HepG2 (cell line): ENCODE data around the gene PDZD7. TPM values are rescaled to one million over a fixed set of nuclear protein-coding genes. Genes with fewer than 3 reads are reported as not detected.

Source experiments
- ATAC-seq: fragments of 200-7000 bp; cut with Tn5 transposase; 3 replicates; pipeline ENCODE4 v1.9.1; 2020; ENCODE audit warnings: mild to moderate bottlenecking, moderate library complexity
- BruUV-seq: library from RNA; stranded (reverse); fragments of 400-500 nt; replicated peaks from 2 replicates; lab custom pipeline; 2021; lab: Mats Ljungman, UMichigan
- CTCF ChIA-PET: fragments of 300-600 bp; formaldehyde crosslinking; extraction: SDS; loops from one replicate; lab custom pipeline; 2021; ENCODE audit warnings: low total read pairs, inconsistent platforms, low intra/inter-chr PET ratio; lab: Yijun Ruan, JAX
- POLR2A ChIA-PET: fragments of 350-600 bp; sonication (Branson Sonifier 250); formaldehyde crosslinking; loops from one replicate; lab custom pipeline; 2020; ENCODE audit warnings: antibody characterized with exemption, inconsistent platforms; lab: Yijun Ruan, JAX
- DNase-seq: peaks from one replicate; pipeline ENCODE4 v3.0.0-alpha.2; 2015; ENCODE audit warnings: low spot score
- FAIRE-seq: peaks from 3 replicates; lab custom pipeline; 2011; peaks lifted over from hg19 to GRCh38; lab: Jason Lieb, UNC
- H2AFZ ChIP-seq: one replicate; pipeline ENCODE4 v1.6.1; 2011; ENCODE audit warnings: low read length, inconsistent platforms
- H3K27ac ChIP-seq: fragments of 300-600 bp; 3 replicates; pipeline ENCODE4 v1.8.0; 2011; ENCODE audit warnings: mixed run types, mild to moderate bottlenecking, mixed read lengths, low read length, inconsistent platforms; ENCODE audit not compliant: insufficient read depth; ENCODE audit errors: extremely low read length
- H3K27me3 ChIP-seq, 2 experiments: fragments of 200-600 bp in 1 of 2; 2 replicates in 1 of 2; 3 replicates in 1 of 2; pipeline versions ENCODE4 v1.6.0 to v1.8.0; 2011; ENCODE audit warnings: low read length in 2 of 2, mild to moderate bottlenecking in 2 of 2, moderate library complexity in 2 of 2, inconsistent platforms in 1 of 2; ENCODE audit not compliant: insufficient read depth in 2 of 2, control insufficient read depth in 1 of 2
- H3K36me3 ChIP-seq, 2 experiments: fragments of 200-600 bp in 1 of 2; replicated peaks in 1 of 2; 2 replicates in 1 of 2; 3 replicates in 1 of 2; pipeline versions ENCODE4 v1.5.1 to v1.8.0; 2011; ENCODE audit warnings: low read length in 2 of 2, inconsistent platforms in 1 of 2; ENCODE audit not compliant: insufficient read depth in 2 of 2, control insufficient read depth in 1 of 2
- H3K4me1 ChIP-seq: 2 replicates; pipeline ENCODE4 v1.5.1; 2012; ENCODE audit warnings: low read length, inconsistent platforms; ENCODE audit not compliant: insufficient read depth
- H3K4me2 ChIP-seq: 2 replicates; pipeline ENCODE4 v1.6.0; 2011; ENCODE audit warnings: low read depth, low read length, inconsistent platforms
- H3K4me3 ChIP-seq, 3 experiments: fragments of 200-600 bp in 1 of 3; sonication (generic), shearing (Covaris generic) in 1 of 3; replicated peaks in 1 of 3; 2 replicates each; pipeline ENCODE4 v1.5.1; 2011 to 2016; ENCODE audit warnings: low read length in 3 of 3, inconsistent platforms in 2 of 3, low read depth in 2 of 3, mild to moderate bottlenecking in 2 of 3, control low read depth in 1 of 3, mixed read lengths in 1 of 3; ENCODE audit not compliant: insufficient read depth in 1 of 3
- H3K79me2 ChIP-seq: one replicate; pipeline ENCODE4 v1.6.1; 2011; ENCODE audit warnings: low read length, inconsistent platforms; ENCODE audit not compliant: insufficient read depth
- H3K9ac ChIP-seq: 2 replicates; pipeline ENCODE4 v1.6.0; 2011; ENCODE audit warnings: mild to moderate bottlenecking, low read depth, low read length, inconsistent platforms; ENCODE audit not compliant: insufficient read depth
- H3K9me3 ChIP-seq: 2 replicates; pipeline ENCODE4 v1.5.1; 2012; ENCODE audit warnings: mild to moderate bottlenecking, low read length
- H4K20me1 ChIP-seq: 2 replicates; pipeline ENCODE4 v1.6.0; 2011; ENCODE audit warnings: inconsistent platforms, mild to moderate bottlenecking, low read length, moderate library complexity; ENCODE audit not compliant: insufficient read depth
- KDM2A ChIP-seq: sonication (generic); formaldehyde crosslinking; IDR thresholded peaks from 2 replicates; pipeline ENCODE4 v1.4.0; 2020; ENCODE audit warnings: low read depth, missing genetic modification reagents, borderline replicate concordance
- MED1 ChIP-seq: sonication (generic); formaldehyde crosslinking; IDR thresholded peaks from 2 replicates; pipeline ENCODE4 v1.4.0; 2020; ENCODE audit warnings: missing genetic modification reagents
- SPEN ChIP-seq: sonication (generic); formaldehyde crosslinking; IDR thresholded peaks from 2 replicates; pipeline ENCODE4 v1.5.1; 2020; ENCODE audit warnings: low read depth, mild to moderate bottlenecking, missing genetic modification reagents
- TFDP2 ChIP-seq: sonication (generic); formaldehyde crosslinking; IDR thresholded peaks from 2 replicates; pipeline ENCODE4 v1.4.0; 2020; ENCODE audit warnings: missing genetic modification reagents
- YY1 ChIP-seq: IDR thresholded peaks from 2 replicates; pipeline ENCODE4 v1.6.1; 2011; ENCODE audit warnings: low read length, low read depth, moderate library complexity, mild to moderate bottlenecking; ENCODE audit not compliant: insufficient read depth, insufficient replicate concordance
- ZNF207 ChIP-seq: fragments of 450-650 bp; IDR thresholded peaks from 2 replicates; pipeline ENCODE4 v1.6.1; 2016; ENCODE audit warnings: antibody characterized with exemption, borderline replicate concordance
- ZNF251 ChIP-seq: sonication (generic); formaldehyde crosslinking; IDR thresholded peaks from 2 replicates; pipeline ENCODE4 v1.9.0; 2021; ENCODE audit warnings: mild to moderate bottlenecking, missing genetic modification reagents
- ZNF343 ChIP-seq: sonication (generic); formaldehyde crosslinking; IDR thresholded peaks from 2 replicates; pipeline ENCODE4 v1.4.0; 2020; ENCODE audit warnings: mild to moderate bottlenecking, missing genetic modification reagents
- ZNF550 ChIP-seq: sonication (generic); formaldehyde crosslinking; IDR thresholded peaks from 2 replicates; pipeline ENCODE4 v1.4.0; 2020; ENCODE audit warnings: mild to moderate bottlenecking, missing genetic modification reagents, borderline replicate concordance
- ZNF83 ChIP-seq: sonication (generic); formaldehyde crosslinking; IDR thresholded peaks from 2 replicates; pipeline ENCODE4 v1.4.0; 2020; ENCODE audit warnings: missing genetic modification reagents, mild to moderate bottlenecking, borderline replicate concordance
- WGBS: methylation state at CpG from one replicate; pipeline ENCODE4 v1.1.6; 2017; ENCODE audit warnings: low lambda C conversion rate; 5-methylcytosine and 5-hydroxymethylcytosine counted together
- in situ Hi-C: cut with HindIII; loops from 2 replicates; pipeline ENCODE4 v1.10.0; 2017; ENCODE audit warnings: low pct_unique_long_range_greater_than_20kb; ENCODE audit not compliant: extremely low pct_ligation_motif_present
- intact Hi-C: fragments of 100-400 bp; cut with micrococcal nuclease; formaldehyde crosslinking; loops from one replicate; pipeline ENCODE4 v1.10.0; 2022; ENCODE audit not compliant: unreplicated experiment
- polyA plus RNA-seq, 8 experiments: library from polyadenylated mRNA; depleted of rRNA in 3 of 8; stranded (reverse) in 7 of 8; unstranded in 1 of 8; fragments of >200 nt; fragmentation: Illumina TruSeq in 4 of 8; extraction: Trizol in 4 of 8; gene quantifications; 2 replicates each; pipeline versions ENCODE4 v1.2.1 to v1.2.3, GENCODE V29; 2011 to 2016; ENCODE audit warnings: low read depth in 4 of 8, missing spikeins in 1 of 8, mixed read lengths in 1 of 8; ENCODE audit not compliant: insufficient read depth in 1 of 8
- total RNA-seq, 5 experiments: library from RNA; depleted of rRNA; stranded (reverse); fragments of >200 nt; fragmentation: Illumina TruSeq; extraction: Trizol; gene quantifications; 2 replicates each; pipeline ENCODE4 v1.2.3, GENCODE V29; 2016; ENCODE audit warnings: low read depth in 1 of 5
- TF ChIP-seq, protein P1 (sequence below): sonication (generic); formaldehyde crosslinking; IDR thresholded peaks from 2 replicates; pipeline ENCODE4 v1.5.1; 2020; ENCODE audit warnings: mild to moderate bottlenecking, missing genetic modification reagents, moderate library complexity

PDZD7 gene
- total and polyA plus RNA-seq, 2 of the 13 experiments (the other 11 are each of a cell fraction or from before 2014, with no cell fraction given): 0.58 to 0.73 TPM

GRCh38 chr10:101052285-101052684 is 21.4 kb upstream of the PDZD7 start:
- H3K4me1 ChIP-seq: peaks cover 50% of the 10 kb centered on the region
- no TSS peak for BruUV-seq
- ATAC-seq (no peak), DNase-seq (no peak), FAIRE-seq (no peak)
- no peak overlapping the region for H2AFZ ChIP-seq
- ChIA-PET POLR2A (interaction anchor here (1.3 to 3.2 kb wide), 3 partner anchors 9 to 21 kb away, joined by 3 to 35 read pairs (median 11); partner anchors contain the start of genes KAZALD1, PDZD7 and SFXN3), CTCF (no interaction called here)
- TF ChIP-seq SPEN: no peak
- no peak for TF ChIP-seq ZNF343 (CRISPR knock-in tag)
- no peak for TF ChIP-seq ZNF83 (CRISPR knock-in tag)
- no peak for TF ChIP-seq YY1
- no peak for TF ChIP-seq ZNF207
- H3K9ac ChIP-seq: no peak overlapping the region
- 0 out of 5 replicates have a peak, but pooled peaks cover 0 to 2% of the 10 kb centered on the region in 2 experiments for H3K36me3 ChIP-seq
- intact Hi-C loops: no loop called here
- no peaks in the 10 kb centered on the region for H3K27me3 ChIP-seq
- in situ Hi-C loops: no loop called here
- H3K27ac ChIP-seq: no peak overlapping the region
- no peak overlapping the region for H3K4me3 ChIP-seq
- H4K20me1 ChIP-seq: no peaks in the 10 kb centered on the region
- no peaks in the 10 kb centered on the region for H3K9me3 ChIP-seq
- WGBS: 100% methylated on average over 2 of the region's 3 CpGs
- H3K4me2 ChIP-seq: no peak overlapping the region
- H3K79me2 ChIP-seq: no peaks in the 10 kb centered on the region

DNA sequence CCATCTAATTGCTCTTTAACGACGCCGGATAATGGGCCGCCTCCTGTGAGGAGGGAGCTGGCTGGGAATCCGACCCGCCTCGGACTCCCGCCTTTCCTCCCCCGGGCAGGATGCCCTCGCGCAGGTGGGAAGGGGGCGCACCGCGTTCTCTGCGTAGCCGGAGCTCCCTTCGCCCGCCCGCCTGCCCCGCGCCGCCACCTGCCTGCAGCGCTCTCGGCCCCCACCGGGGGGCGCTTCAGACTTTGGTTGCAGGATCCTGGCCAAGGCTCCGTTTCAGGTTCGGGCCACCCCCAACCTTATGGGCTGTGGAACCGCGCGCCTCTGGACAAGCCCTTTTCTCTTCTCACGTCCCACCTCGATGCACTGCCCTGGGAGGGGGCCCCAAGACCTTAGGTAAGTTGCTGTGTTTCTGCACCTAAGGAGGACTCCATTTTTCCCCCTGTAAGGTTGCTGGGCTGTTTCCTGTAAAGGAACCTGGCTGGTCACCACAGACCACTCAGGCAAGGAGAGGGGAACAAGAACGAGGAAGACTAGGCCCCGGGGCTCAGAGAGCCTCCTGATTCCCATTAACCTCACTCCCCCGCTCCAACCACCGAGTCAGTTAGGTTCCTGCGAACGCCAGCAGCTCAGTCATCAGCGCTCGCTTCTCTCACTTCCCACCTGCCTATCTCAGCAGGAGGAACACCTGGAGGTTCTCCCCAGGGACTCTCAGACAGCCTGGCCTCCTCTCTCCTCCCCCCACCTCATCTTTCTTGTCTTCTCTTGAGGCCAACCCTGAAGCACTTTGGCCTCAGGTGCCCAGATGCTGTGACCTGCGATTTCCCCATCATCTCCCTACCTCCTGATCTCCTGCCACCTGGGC is 19.5 kb upstream of the PDZD7 start:
- H3K4me3 ChIP-seq: peak overlapping the region; percentile 32 to 67 (median 46); a peak in 5 of 6 replicates
- CTCF ChIA-PET: interaction anchor here (0.7 to 2.4 kb wide), 2 partner anchors 10 to 17 kb away, joined by 4 to 13 read pairs; no protein-coding TSS in a partner anchor
- H4K20me1 ChIP-seq: no peaks in the 10 kb centered on the region
- peak overlapping the region; percentile 7 for H2AFZ ChIP-seq
- intact Hi-C loops: no loop called here
- no peaks in the 10 kb centered on the region; a peak in 1 of 5 replicates for H3K27me3 ChIP-seq
- peak overlapping the region; percentile 41 for H3K9ac ChIP-seq
- no peaks in the 10 kb centered on the region for H3K79me2 ChIP-seq
- peak; percentile 82 for ATAC-seq
- H3K9me3 ChIP-seq: no peaks in the 10 kb centered on the region
- peaks cover 46% of the 10 kb centered on the region for H3K4me1 ChIP-seq
- H3K27ac ChIP-seq: no peak overlapping the region
- H3K4me2 ChIP-seq: peak overlapping the region; percentile 86
- DNase-seq: peak; percentile 44
- POLR2A ChIA-PET: interaction anchor here (0.6 to 3.2 kb wide), 8 partner anchors 7 to 515 kb away, joined by 3 to 35 read pairs (median 3); partner anchors contain the start of genes HIF1AN and KAZALD1
- FAIRE-seq: no peak
- H3K36me3 ChIP-seq: no peaks in the 10 kb centered on the region
- WGBS: 56% methylated on average over 10 of the region's 42 CpGs
- in situ Hi-C loops: no loop called here
- BruUV-seq: no TSS peak
- TF ChIP-seq ZNF251: no peak
- TF ChIP-seq TFDP2 (CRISPR knock-in tag): peak; percentile 55; the same call in 1 of the 2 replicates
- TF ChIP-seq KDM2A (CRISPR knock-in tag): peak; percentile 58; the same call in 1 of the 2 replicates
- no peak for TF ChIP-seq ZNF550 (CRISPR knock-in tag)
- TF ChIP-seq, protein P1, sequence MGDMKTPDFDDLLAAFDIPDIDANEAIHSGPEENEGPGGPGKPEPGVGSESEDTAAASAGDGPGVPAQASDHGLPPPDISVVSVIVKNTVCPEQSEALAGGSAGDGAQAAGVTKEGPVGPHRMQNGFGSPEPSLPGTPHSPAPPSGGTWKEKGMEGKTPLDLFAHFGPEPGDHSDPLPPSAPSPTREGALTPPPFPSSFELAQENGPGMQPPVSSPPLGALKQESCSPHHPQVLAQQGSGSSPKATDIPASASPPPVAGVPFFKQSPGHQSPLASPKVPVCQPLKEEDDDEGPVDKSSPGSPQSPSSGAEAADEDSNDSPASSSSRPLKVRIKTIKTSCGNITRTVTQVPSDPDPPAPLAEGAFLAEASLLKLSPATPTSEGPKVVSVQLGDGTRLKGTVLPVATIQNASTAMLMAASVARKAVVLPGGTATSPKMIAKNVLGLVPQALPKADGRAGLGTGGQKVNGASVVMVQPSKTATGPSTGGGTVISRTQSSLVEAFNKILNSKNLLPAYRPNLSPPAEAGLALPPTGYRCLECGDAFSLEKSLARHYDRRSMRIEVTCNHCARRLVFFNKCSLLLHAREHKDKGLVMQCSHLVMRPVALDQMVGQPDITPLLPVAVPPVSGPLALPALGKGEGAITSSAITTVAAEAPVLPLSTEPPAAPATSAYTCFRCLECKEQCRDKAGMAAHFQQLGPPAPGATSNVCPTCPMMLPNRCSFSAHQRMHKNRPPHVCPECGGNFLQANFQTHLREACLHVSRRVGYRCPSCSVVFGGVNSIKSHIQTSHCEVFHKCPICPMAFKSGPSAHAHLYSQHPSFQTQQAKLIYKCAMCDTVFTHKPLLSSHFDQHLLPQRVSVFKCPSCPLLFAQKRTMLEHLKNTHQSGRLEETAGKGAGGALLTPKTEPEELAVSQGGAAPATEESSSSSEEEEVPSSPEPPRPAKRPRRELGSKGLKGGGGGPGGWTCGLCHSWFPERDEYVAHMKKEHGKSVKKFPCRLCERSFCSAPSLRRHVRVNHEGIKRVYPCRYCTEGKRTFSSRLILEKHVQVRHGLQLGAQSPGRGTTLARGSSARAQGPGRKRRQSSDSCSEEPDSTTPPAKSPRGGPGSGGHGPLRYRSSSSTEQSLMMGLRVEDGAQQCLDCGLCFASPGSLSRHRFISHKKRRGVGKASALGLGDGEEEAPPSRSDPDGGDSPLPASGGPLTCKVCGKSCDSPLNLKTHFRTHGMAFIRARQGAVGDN: peak; percentile 70
- TF ChIP-seq MED1 (CRISPR knock-in tag): peak; percentile 32; the same call in 1 of the 2 replicates
